Measurements from ENCODE around the gene IGF1R.

GRCh38 chr15:98711810-98712209, 63.5 kb downstream of the IGF1R start:
- TF ChIP-seq CTCF (IDR thresholded peaks at IDR 0.05) (no peak), POLR2A (IDR thresholded peaks at IDR 0.05) (no peak)

All from adrenal gland (tissue), 5 donors.